Glutamatergic neuron (in vitro differentiated cells): ENCODE data around the gene TM4SF20. TPM values are rescaled to one million over a fixed set of nuclear protein-coding genes. Genes with fewer than 3 reads are reported as not detected.

Source experiments
- DNase-seq: peaks from one replicate; pipeline ENCODE4 v3.0.0; 2022
- H3K27ac Mint-ChIP-seq: one replicate; pipeline ENCODE4 v1.8.0; 2020; ENCODE audit warnings: mild to moderate bottlenecking, mixed read lengths, inconsistent platforms; ENCODE audit not compliant: unreplicated experiment
- H3K27me3 Mint-ChIP-seq: one replicate; pipeline ENCODE4 v1.8.0; 2020; ENCODE audit warnings: mild to moderate bottlenecking, moderate library complexity, mixed read lengths, inconsistent platforms; ENCODE audit not compliant: unreplicated experiment
- H3K36me3 Mint-ChIP-seq: one replicate; pipeline ENCODE4 v1.8.0; 2020; ENCODE audit warnings: mild to moderate bottlenecking, mixed read lengths, inconsistent platforms; ENCODE audit not compliant: unreplicated experiment
- H3K4me1 Mint-ChIP-seq: one replicate; pipeline ENCODE4 v1.8.0; 2020; ENCODE audit warnings: mild to moderate bottlenecking, low read depth, mixed read lengths, inconsistent platforms; ENCODE audit not compliant: unreplicated experiment
- H3K4me3 Mint-ChIP-seq: one replicate; pipeline ENCODE4 v1.8.0; 2020; ENCODE audit warnings: mild to moderate bottlenecking, mixed read lengths, inconsistent platforms; ENCODE audit not compliant: unreplicated experiment
- H3K9me3 Mint-ChIP-seq: one replicate; pipeline ENCODE4 v1.8.0; 2020; ENCODE audit warnings: mild to moderate bottlenecking, moderate library complexity, mixed read lengths, inconsistent platforms; ENCODE audit not compliant: unreplicated experiment
- long read RNA-seq: library from polyadenylated mRNA; unstranded; transcript quantifications from one replicate; pipeline ENCODE4 v2.0.0, GENCODE V29; 2020; ENCODE audit not compliant: unreplicated experiment
- total RNA-seq: library from RNA; stranded (reverse); fragmentation: NEBNext Ultra II Directional; extraction: Animal tissue kit (Norgen Biotek cat#: 25700); gene quantifications from one replicate; pipeline ENCODE4 v1.2.1, GENCODE V29; 2021; ENCODE audit not compliant: unreplicated experiment
- TF ChIP-seq, protein P1 (sequence below): fragments of 200-600 bp; sonication (generic); IDR thresholded peaks from one replicate; pipeline ENCODE4 v1.5.0; 2021; ENCODE audit not compliant: partially characterized antibody, unreplicated experiment

TM4SF20 gene
- not detected for total RNA-seq
- long read RNA-seq, result 0 reads

DNA sequence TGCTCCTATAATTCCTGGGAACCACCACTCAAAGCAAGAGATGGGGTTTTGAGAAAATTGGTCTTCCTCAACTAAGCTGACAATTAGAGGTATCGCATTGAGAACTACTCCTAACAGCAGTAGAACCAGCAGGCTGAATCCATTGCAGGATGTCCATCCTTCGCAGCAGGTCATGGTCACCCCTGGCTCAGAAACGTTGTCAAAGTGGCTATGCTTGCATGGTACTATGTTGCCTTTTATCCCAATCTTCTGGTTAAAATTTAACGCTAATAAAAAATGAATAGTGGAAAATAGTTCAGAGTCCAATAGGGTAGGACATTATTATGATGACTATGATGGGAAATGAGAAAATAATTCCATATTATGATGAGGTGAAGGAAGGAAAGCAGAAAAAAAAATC is at the start of gene TM4SF20:
Gene TM4SF20 (minus strand): TSS at position 212 of the 400 bp plus-strand sequence. CDS start 38 bp downstream, at position 174.
- DNase-seq, result no peak
- Mint-ChIP-seq H3K4me1 (peaks cover 17% of the 10 kb centered on the region), H3K27me3 (no peaks in the 10 kb centered on the region), H3K27ac (no peak within 1 kb of the TSS), H3K9me3 (no peaks in the 10 kb centered on the region), H3K36me3 (no peaks in the 10 kb centered on the region), H3K4me3 (no peak within 1 kb of the TSS)
- TF ChIP-seq, protein P1, sequence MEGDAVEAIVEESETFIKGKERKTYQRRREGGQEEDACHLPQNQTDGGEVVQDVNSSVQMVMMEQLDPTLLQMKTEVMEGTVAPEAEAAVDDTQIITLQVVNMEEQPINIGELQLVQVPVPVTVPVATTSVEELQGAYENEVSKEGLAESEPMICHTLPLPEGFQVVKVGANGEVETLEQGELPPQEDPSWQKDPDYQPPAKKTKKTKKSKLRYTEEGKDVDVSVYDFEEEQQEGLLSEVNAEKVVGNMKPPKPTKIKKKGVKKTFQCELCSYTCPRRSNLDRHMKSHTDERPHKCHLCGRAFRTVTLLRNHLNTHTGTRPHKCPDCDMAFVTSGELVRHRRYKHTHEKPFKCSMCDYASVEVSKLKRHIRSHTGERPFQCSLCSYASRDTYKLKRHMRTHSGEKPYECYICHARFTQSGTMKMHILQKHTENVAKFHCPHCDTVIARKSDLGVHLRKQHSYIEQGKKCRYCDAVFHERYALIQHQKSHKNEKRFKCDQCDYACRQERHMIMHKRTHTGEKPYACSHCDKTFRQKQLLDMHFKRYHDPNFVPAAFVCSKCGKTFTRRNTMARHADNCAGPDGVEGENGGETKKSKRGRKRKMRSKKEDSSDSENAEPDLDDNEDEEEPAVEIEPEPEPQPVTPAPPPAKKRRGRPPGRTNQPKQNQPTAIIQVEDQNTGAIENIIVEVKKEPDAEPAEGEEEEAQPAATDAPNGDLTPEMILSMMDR, result no peak

DNA sequence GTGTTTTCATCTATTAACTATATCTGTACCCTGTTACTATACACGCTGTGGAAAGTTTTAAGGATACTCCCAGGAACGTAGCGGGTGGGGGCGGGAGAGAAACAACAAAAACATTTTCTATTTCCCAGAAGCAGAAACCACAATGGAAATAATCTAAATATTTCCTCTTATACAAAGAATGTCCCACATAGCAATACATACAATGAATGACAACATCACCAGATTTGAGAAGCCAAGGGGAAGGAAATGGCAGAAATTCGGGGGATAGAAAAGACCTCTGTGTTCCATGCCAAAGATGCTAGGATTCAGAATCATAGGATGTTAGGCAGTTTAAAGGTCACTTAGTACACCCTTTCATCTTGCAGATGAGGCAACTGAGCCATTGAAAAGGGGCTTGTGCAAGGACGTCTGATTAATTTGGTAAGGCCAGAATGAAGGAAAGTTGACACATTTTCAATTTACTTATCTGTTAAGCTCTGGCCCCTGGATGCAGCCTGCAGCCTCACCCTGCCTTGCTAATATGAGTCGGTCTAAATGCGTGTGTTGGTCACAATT is 49.7 kb upstream of the TM4SF20 start:
- Mint-ChIP-seq H3K4me3 (no peak overlapping the region), H3K36me3 (peaks cover 11% of the 10 kb centered on the region), H3K27me3 (peaks cover 3% of the 10 kb centered on the region), H3K9me3 (peaks cover 8% of the 10 kb centered on the region), H3K4me1 (peaks cover 2% of the 10 kb centered on the region), H3K27ac (no peak overlapping the region)
- TF ChIP-seq, protein P1, result no peak
- DNase-seq, result no peak

- TF ChIP-seq, protein P1, result no peak
- Mint-ChIP-seq H3K36me3 (no peaks in the 10 kb centered on the region), H3K27me3 (no peaks in the 10 kb centered on the region), H3K4me3 (no peak overlapping the region), H3K27ac (no peak overlapping the region), H3K4me1 (peaks cover 6% of the 10 kb centered on the region), H3K9me3 (no peaks in the 10 kb centered on the region)
- no peak for DNase-seq
Observed at GRCh38 chr2:227423656-227424499, 44.8 kb upstream of the TM4SF20 start.

GRCh38 chr2:227420087-227421052 is 41.3 kb upstream of the TM4SF20 start:
- Mint-ChIP-seq H3K4me1 (peaks cover 6% of the 10 kb centered on the region), H3K27me3 (no peaks in the 10 kb centered on the region), H3K27ac (no peak overlapping the region), H3K36me3 (no peaks in the 10 kb centered on the region), H3K4me3 (no peak overlapping the region), H3K9me3 (no peaks in the 10 kb centered on the region)
- TF ChIP-seq, protein P1, result no peak
- no peak for DNase-seq
